SK-N-MC (cell line): ENCODE results near the gene IGLON5.

Experiments used
- DNase-seq: peaks from one replicate; pipeline ENCODE4 v3.0.0-alpha.2; 2011; ENCODE audit warnings: low read depth, low spot score
- H3K27ac ChIP-seq: fragments of 200-600 bp; sonication (generic); 2 replicates; pipeline ENCODE4 v1.5.1; 2016; ENCODE audit warnings: mixed run types
- H3K36me3 ChIP-seq: fragments of 200-600 bp; sonication (generic); 2 replicates; pipeline ENCODE4 v1.6.1; 2017; ENCODE audit warnings: antibody characterized with exemption, low read length, mixed read lengths; ENCODE audit not compliant: insufficient read depth
- H3K4me3 ChIP-seq: fragments of 200-600 bp; sonication (generic); 2 replicates; pipeline ENCODE4 v1.5.1; 2016
- H3K9ac ChIP-seq: fragments of 200-600 bp; sonication (generic); 2 replicates; pipeline ENCODE4 v1.8.0; 2017; ENCODE audit warnings: mixed run types, mixed read lengths; ENCODE audit not compliant: insufficient read length
- H3K9me3 ChIP-seq: fragments of 200-600 bp; sonication (generic); 2 replicates; pipeline ENCODE4 v1.6.1; 2017; ENCODE audit warnings: low read depth, mild to moderate bottlenecking, antibody characterized with exemption, low read length, moderate library complexity, mixed read lengths
- EZH2 ChIP-seq: fragments of 200-600 bp; sonication (generic); IDR thresholded peaks from one replicate; pipeline ENCODE4 v1.6.1; 2017; ENCODE audit warnings: antibody characterized with exemption
- FOXP2 ChIP-seq: optimal IDR thresholded peaks from 2 replicates; pipeline ENCODE3; 2011; ENCODE audit warnings: mild to moderate bottlenecking, moderate library complexity; ENCODE audit not compliant: insufficient read depth; ENCODE audit errors: extremely low read length, control extremely low read depth
- POLR2AphosphoS5 ChIP-seq: IDR thresholded peaks from 2 replicates; pipeline ENCODE4 v1.6.1; 2012; ENCODE audit warnings: mild to moderate bottlenecking, low read depth, low read length, borderline replicate concordance

The IGLON5 gene

DNA sequence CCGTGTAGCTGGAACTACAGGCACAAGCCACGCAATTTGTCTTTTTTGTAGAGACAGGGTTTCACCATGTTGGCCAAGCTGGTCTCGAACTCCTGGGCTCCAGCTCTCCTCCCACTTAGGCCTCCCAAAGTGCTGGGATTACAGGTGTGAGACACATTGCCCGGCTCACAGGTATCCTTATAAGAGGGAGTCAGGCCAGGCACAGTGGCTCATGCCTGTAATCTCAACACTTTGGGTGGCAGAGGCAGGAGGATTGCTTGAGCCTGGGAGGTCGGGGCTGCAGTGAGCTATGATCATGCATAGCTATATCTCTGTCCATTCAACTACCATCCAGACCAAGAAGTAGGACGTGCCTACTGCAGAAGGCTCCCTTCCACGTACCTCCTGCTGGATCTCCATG is 10.2 kb upstream of the IGLON5 start:
- no peak for DNase-seq
- Histone ChIP-seq H3K36me3 (no peaks in the 10 kb centered on the region), H3K27ac (no peak overlapping the region), H3K9ac (no peak overlapping the region), H3K9me3 (no peaks in the 10 kb centered on the region), H3K4me3 (no peak overlapping the region)
- TF ChIP-seq EZH2 (no peak), FOXP2 (no peak), POLR2AphosphoS5 (no peak)

GRCh38 chr19:51305479-51305878 is 6.0 kb upstream of the IGLON5 start:
- no peaks in the 10 kb centered on the region for H3K9me3 ChIP-seq
- H3K36me3 ChIP-seq: no peaks in the 10 kb centered on the region
- TF ChIP-seq FOXP2 (no peak), EZH2 (no peak), POLR2AphosphoS5 (no peak)
- H3K4me3 ChIP-seq: no peak overlapping the region
- no peak for DNase-seq
- no peak overlapping the region for H3K27ac ChIP-seq
- H3K9ac ChIP-seq: no peak overlapping the region

DNA sequence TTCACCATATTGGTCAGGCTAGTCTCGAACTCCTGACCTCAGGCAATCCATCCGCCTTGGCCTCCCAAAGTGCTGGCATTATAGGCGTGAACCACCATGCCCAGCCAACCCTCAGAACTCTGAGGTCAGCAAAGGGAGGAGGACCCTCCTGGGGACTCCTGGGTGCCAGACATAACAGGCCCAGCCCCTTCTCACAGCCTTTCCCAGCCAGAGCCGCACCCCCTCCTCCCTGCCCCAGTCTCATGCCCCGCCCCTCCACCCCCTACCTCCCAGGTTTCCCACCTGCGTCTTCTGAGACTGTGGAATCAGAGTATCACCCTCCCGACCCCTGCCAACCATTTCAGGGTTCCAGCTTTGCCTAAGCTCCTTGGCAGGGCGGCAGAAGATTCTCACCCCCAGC is 5.2 kb downstream of the IGLON5 start:
- no peaks in the 10 kb centered on the region for H3K9me3 ChIP-seq
- TF ChIP-seq FOXP2 (no peak), POLR2AphosphoS5 (no peak), EZH2 (no peak)
- no peaks in the 10 kb centered on the region for H3K36me3 ChIP-seq
- DNase-seq: no peak
- H3K27ac ChIP-seq: no peak overlapping the region
- H3K9ac ChIP-seq: no peak overlapping the region
- H3K4me3 ChIP-seq: no peak overlapping the region

DNA sequence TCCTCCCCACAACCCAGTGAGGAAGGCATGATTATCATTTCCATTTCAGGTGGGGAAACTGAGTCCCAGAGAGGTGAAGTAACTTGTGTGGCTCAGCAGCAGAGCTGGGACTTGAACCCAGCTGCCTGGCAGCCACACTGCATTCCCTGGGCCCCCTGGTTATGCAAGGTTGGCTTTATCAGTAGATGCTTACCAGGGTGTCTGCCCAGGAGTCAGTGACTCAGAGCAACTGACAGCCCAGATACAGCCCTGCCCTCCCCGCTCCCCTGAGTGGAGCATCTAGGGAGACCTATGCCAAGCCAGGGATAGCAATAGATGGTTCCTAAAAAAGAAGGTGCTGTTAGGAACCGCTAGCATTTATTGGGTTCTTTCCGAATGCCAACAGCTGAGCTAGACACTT is 5.9 kb downstream of the IGLON5 start:
- Histone ChIP-seq H3K4me3 (no peak overlapping the region), H3K9me3 (no peaks in the 10 kb centered on the region), H3K9ac (no peak overlapping the region), H3K36me3 (no peaks in the 10 kb centered on the region), H3K27ac (no peak overlapping the region)
- TF ChIP-seq EZH2: no peak
- TF ChIP-seq POLR2AphosphoS5: no peak
- TF ChIP-seq FOXP2: no peak
- no peak for DNase-seq

DNA sequence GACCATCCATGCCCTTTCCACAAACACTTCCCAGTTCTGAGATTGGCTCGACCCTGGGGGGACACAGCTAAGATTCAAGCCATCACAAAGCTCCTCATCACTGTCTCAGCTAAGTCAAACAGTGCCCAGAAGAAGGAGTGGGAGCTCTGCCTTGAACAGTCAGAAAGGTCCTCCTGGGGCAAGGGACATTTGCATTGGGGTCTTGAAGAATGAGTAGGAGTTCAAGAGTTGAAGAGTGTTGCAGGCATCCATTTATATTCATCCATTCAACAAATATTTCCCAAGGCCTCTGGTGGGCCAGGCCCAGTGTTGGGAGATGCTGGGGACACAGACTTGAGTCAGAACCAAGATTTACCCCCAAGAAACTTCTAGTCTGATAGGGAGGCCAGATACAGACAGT is 6.5 kb downstream of the IGLON5 start:
- DNase-seq: no peak
- no peaks in the 10 kb centered on the region for H3K9me3 ChIP-seq
- H3K9ac ChIP-seq: no peak overlapping the region
- H3K27ac ChIP-seq: no peak overlapping the region
- no peak overlapping the region for H3K4me3 ChIP-seq
- no peaks in the 10 kb centered on the region for H3K36me3 ChIP-seq
- TF ChIP-seq FOXP2: no peak
- TF ChIP-seq POLR2AphosphoS5: no peak
- TF ChIP-seq EZH2: no peak

DNA sequence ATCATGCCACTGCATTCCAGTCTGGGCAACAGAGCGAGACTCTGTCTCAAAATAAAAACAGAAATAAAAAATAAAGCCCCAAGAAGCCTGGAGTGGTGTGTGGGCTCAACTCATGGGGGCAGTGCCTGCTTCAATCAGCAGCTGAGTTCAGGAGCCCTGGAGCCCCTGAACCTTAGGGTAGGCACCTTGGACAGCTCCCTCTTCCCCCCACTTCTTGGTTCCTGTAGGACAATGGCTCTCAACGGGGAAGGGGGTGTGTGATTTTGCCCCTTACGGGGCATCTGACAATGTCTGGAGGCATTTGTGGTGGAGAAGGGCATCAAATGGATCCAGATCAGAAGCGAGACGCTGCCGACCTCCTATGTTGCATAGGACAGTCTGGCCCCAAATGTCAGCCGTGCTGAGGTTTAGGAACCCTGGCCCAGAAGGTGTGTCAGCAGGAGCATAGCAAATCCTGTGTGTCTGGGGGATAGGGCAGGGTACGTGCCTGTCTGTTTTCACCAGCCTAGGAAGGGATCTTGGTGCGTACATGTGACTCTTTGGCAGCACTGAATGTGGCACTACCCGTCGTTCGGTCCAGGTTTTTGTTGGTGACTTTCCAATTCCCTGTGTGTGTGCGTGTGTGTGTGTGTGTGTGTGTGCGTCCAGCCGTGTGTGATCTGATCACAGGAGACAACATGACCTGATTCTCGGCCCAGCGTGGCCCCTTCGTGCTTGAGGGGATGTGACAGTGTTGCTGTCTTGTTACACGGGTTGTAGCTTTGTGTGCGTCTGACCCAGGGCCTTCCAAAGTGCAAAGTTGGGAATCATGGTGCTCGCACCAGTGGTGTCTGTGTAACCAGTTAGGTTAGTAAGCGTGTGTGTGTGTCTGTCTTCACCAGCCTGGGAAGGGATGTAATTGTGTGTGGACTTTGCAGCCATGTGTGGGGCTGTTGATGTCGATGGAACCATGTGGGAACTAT is 7.5 kb downstream of the IGLON5 start:
- Histone ChIP-seq H3K36me3 (no peaks in the 10 kb centered on the region), H3K27ac (no peak overlapping the region), H3K9ac (no peak overlapping the region), H3K4me3 (no peak overlapping the region), H3K9me3 (no peaks in the 10 kb centered on the region)
- DNase-seq: no peak
- no peak for TF ChIP-seq POLR2AphosphoS5
- no peak for TF ChIP-seq EZH2
- TF ChIP-seq FOXP2: no peak

DNA sequence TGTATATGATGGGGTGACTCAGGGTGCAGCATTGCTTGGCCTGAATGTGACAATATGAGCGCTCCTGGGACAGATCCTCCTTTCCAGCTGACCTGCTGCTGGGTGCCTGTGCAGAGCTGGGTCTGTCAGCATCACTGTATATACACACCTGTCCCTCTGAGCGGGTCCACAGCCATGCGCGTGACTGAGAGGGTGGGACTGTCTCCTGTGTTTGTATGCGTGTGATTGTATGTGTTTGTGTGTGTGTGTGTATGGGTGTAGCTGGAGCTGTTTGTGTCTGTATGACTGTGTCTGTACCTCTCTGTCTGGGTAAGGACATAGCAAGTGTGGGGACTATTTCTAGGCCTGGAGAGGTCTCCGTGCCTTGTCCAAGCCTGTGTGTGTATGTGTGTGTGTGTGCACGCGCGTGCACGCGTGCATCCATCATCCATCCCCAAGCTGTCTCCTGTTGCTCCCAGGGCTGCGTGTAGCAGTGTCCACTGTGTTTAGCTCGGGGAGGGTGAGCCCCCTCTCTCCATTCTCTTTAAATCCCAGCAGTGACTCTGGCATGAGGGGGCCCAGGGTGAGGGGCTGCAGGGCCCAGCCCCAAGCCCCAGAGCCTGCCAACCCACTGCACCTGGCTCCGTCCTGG is 8.3 kb downstream of the IGLON5 start:
- H3K9me3 ChIP-seq: no peaks in the 10 kb centered on the region
- no peak overlapping the region for H3K4me3 ChIP-seq
- no peak for TF ChIP-seq POLR2AphosphoS5
- DNase-seq: no peak
- H3K9ac ChIP-seq: no peak overlapping the region
- H3K36me3 ChIP-seq: no peaks in the 10 kb centered on the region
- no peak overlapping the region for H3K27ac ChIP-seq

DNA sequence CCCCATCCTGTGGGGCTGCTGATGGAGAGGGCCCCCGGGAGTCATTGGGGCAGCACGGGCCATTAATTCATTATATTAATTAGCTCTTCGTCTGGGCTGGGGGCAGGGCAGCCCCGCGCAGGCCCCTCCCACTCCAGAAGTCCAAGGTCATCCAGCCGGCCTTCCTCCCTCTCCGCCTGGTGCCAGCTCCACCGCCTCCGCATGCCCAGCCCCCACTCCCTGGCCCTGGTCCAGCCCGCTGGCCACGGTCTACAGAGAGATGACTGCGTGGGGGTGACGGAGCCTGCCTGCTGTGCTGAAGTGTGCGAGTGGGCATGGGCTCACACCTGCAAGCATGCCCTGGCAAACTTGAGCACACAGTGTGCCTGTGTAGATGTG is 8.8 kb downstream of the IGLON5 start:
- Histone ChIP-seq H3K36me3 (no peaks in the 10 kb centered on the region), H3K27ac (no peak overlapping the region), H3K4me3 (no peak overlapping the region), H3K9ac (no peak overlapping the region), H3K9me3 (no peaks in the 10 kb centered on the region)
- DNase-seq: no peak
- TF ChIP-seq EZH2: no peak
- no peak for TF ChIP-seq POLR2AphosphoS5
- no peak for TF ChIP-seq FOXP2

DNA sequence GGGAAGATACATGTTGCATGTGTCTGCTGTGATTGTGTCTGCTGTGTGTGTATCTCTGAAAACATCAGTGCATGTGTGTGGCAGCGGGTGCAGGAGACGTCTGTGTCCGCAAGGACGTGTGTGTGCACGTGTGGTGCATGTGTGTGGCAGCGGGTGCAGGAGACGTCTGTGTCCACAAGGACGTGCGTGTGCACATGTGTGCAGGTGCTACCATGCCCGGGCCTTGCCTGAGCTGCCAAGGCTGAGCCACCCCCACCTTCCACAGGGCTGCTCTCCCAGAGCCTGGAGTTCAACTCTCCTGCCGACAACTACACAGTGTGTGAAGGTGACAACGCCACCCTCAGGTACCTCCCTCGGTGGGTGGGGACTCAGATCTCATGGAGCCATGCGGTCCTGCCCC is 10.4 kb downstream of the IGLON5 start:
- Histone ChIP-seq H3K4me3 (no peak overlapping the region), H3K27ac (no peak overlapping the region), H3K36me3 (no peaks in the 10 kb centered on the region), H3K9ac (no peak overlapping the region), H3K9me3 (no peaks in the 10 kb centered on the region)
- no peak for DNase-seq
- TF ChIP-seq POLR2AphosphoS5 (no peak), FOXP2 (no peak), EZH2 (no peak)
